Measurements from ENCODE around the gene WDR26.
"Not testable (repeated sequence)": the region's sequence is repeated elsewhere in the genome, so short reads cannot be mapped to it uniquely, and the experiment has no call there.

Gene WDR26

DNA sequence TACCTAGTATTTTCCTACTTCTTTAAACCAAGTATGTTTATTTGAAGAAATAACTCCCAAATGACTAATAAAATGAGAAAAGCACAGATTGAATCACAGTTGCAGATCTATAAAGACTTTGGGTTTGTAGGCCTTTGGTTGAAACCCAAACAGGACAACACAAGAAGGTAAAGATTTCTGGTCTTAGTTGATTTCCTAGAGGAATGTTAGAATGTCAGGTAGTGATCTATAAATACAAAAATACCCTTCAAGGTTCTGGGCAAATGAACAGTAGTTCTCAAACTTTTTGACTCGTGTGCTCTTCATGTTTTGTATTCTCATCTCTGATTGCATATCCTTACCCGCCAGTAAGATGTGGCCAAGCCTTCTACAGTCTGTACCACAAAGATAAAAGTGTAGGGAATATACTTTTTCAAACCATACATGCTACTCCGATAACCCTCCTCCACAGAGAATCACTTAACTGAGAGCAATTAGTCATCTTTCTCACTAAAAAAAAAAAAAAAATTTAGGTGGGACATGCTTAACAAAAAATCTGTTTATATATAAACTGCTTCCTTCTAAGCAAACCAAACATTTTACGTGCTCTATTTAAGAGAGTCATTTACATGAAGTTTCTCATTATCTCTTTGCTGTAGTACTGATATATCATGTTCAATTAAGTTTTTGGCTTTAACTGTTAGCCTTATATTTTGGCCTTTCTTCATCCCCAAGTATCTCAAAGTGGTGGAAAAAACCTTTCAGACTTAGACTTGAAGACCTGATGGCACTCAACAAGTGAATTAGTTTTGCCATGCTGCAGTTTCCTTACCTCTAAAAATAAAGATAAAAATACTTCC lies 42.0 kb downstream of the WDR26 start:
- ATAC-seq, result peak; percentile 73
- DNase-seq, result no peak

DNA sequence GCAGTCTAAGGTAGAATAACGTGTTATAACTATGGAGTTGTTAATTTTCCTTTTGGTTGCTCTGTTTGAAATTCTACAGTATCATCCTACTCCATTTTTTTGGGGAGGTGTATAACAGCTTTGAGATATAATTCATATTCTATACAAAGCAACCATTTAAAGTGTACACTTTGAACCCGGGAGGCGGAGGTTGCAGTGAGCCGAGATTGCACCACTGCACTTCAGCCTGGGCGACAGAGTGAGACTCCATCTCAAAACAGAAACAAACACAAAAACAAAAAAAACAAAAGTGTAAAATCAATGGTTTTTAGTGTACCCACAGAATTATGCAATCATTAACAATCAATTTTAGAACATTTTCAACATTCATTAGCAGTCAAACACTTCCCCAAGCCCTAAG lies 44.1 kb downstream of the WDR26 start:
- DNase-seq (no peak), ATAC-seq (no peak)

- DNase-seq, result no peak
- no peak for ATAC-seq
Observed at GRCh38 chr1:224387943-224388342, 46.7 kb downstream of the WDR26 start.

DNA sequence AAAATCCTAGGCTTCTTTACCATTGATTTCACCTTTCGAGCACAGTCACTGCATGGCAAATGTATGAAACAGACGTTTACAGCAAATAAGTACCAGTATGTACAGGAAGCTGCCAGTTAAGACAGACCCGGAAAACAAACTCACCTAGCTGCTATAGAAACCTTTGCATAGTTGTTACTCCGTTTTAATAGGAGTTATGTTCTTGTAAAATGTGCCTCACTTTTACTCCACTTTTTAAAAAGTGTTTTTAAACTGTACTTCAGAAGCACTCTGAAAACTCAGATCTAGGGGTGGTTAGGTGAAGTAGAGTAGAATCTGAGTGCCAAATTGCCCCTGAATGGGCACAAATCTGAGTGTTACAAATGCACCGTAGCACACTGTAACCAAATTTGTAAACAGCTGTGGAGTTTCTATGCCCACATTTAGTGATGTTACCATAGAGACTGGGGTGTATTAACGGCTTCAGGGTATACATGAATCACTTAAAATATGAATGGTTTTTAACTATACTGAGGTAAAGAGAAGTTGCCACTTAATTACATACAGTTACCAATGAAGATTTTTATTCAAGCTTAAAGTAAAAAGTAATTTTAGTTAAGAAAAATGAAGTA lies 47.2 kb downstream of the WDR26 start:
- ATAC-seq, result peak; percentile 55

DNA sequence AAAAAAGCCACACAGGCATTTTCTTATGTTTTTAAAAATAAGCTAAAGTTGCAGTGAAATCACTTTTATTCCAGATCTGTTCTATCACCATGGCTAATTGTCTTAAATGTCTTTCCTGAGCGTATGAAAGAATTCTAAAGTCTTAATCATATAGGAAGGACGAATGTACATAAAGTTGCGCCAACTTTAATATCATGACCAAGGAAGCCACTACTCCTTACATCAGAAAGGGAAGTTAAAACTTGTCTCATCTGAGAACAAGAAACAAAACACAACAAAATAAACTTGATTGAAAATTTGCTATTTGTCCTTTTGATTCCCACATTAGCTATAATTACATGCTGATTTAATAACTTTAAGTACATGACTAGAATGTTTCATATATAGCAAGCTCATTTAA lies 51.4 kb downstream of the WDR26 start:
- no peak for ATAC-seq
- no peak for DNase-seq

More for the DNA sequence above, 47.2 kb downstream of the WDR26 start:
- DNase-seq, result no peak

DNA sequence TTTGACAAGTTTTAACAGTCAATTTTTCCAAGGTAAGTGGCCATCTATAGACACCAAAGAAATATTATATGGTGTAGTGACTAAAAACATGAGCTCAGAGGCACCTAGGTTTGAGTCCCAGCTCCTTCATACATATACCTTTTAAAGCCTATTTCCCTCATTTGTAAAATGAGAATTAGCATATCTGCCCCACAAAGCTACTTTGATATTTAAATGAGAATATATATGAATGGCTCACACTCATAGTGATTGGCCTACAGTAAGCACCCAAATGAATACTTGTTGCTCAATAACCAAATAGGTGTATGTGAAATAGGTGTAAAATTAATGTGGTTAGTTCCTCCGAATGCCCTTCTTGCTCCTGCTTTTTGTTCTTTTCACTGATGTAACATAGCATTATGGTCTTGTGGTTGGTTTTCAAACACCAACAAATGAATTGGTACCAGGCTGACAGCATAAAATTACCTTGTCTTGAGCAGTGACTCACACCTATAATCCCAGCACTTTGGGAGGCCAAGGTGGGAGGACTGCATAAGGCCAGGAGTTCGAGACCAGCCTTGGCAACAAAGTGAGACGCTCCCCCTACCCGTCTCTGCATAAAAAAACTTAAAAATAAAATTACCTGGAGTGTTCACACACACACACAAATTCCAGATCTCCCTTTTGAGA lies 52.6 kb downstream of the WDR26 start:
- peak; percentile 85 for ATAC-seq
- DNase-seq, result peak; percentile 47

DNA sequence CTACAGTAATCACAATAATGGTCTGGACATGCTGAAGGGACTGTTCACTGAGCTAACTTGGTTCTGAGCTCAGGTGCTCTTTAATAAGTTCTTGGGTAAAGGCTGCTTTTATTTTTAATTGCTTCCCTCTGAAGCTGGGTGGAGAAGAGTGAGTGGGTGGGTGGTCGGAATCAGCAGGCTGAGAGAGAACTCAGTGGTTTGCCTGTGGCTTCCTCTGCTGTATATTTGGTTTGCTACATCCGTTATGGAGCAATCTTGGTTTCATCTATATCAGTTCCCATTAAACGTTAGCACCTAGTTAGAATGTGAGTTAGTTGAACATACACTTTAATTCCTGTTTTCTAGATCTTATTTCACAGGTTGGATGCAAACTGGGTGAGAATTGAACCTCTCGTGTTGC lies 54.6 kb downstream of the WDR26 start:
- ATAC-seq (peak; percentile 22), DNase-seq (peak; percentile 64)

DNA sequence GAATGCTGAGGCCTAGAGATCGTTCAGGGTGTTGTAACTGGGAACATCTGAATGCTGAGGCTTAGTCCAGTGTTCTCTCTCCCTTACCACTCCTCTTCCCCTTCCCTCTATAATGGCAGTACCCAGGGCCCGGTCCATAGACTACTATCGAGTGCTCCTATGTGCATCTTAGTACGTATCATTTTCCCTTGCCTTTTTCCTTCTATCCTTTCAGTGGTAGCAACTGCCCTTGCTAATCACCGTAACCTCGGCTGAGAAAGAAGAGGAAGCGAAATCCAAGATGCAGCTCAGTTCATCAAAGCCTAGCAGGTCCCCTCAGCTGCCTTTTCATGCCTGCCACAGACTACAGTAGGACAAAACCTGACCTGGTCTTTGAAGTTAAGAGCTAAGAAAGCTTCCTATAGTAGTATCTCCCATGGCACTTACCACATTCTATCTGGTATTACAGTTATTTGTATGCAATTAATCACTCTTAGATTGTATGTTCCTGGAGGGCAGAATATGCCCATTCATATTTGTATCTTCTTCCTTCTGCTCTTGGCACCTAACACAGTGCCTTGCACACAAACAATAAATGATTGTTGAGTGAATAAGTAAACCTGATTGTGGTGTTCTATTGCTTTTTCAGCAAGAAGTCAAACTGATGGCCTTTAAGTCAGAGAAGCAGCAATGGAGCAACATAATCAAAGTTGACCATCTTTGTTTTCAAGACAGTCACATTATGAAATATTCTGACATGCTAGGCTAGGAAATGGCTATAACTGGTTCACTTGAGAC lies 55.6 kb downstream of the WDR26 start:
- ATAC-seq (no peak), DNase-seq (no peak)

DNA sequence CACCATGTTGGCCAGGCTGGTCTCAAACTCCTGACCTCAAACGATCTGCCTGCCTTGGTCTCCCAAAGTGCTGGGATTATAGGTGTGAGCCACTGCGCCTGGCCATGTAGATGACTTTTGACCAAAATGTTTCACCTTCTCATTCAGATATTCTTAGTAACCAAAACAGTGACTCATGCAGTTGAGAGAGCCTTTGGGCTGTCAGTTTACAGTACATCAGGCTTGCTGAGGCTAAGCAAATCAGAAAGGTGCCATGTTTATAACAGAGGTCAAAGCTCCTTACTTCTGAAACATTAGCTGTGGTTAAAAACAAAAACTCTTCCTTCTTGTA lies 57.0 kb downstream of the WDR26 start:
- ATAC-seq (peak; percentile 68), DNase-seq (peak; percentile 34)

DNA sequence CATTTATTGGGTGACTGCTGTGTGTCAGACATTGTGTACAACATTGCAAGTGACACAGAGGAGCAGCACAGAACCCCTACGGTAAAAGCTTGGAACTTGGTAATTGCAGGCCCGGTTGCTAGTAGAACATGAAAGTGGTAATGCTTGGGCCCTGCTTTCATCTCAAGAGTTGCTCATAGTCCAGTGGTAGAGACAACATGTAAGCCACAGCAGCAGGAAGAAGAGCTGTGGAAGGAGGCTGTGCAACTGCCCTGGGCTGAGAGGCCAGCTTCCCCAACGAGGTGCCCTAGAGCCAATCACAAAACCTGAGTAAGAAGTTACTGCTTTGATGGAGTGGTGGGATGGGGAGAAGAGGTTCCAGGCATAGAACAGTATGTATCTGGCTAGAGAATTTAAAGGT lies 59.5 kb downstream of the WDR26 start:
- DNase-seq (no peak), ATAC-seq (no peak)

- ATAC-seq, result no peak
- no peak for DNase-seq
Observed at GRCh38 chr1:224373008-224373590, 61.5 kb downstream of the WDR26 start.

GRCh38 chr1:224368409-224368808 lies 66.2 kb downstream of the WDR26 start:
- DNase-seq, result no peak
- ATAC-seq, result peak; percentile 84

DNA sequence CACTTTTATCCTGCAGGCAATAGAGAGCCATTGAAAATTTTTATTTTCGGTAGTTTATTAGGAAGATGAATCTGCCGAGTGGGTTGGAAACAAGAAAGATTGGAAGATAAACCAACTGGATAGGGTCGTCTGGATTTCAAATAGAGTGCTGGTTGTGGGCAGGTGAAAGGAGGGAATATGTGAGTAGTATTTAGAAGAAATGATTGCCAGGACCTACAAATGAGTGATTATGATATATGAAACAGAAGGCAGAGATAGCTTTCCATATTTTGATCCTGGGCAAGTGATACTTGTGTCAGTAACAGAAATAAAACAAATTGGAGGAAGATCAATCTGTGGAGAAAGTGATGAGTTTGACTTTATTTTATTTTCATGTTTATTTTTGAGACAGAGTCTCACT lies 75.4 kb downstream of the WDR26 start:
- DNase-seq (no peak), ATAC-seq (no peak)

DNA sequence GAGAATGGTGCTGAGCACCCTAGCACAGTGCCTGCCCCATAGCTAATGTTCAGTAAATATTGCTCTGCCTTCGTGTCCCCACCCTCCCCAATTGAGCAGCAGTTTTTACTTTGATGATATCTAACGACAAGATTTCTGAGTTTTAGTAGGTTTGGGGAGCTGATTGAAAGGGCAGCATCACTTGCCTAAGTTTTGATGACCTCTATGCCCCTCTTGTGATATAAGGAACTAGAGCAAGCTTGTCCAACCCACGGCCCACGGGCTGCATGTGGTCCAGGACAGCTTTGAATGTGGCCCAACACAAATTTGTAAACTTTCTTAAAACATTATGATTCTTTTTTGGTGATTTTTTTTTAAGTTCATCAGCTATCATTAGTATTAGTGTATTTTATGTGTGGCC lies 76.4 kb downstream of the WDR26 start:
- DNase-seq, result no peak
- no peak for ATAC-seq

- DNase-seq (no peak), ATAC-seq (no peak)
Observed at GRCh38 chr1:224357626-224358124, 76.9 kb downstream of the WDR26 start.

GRCh38 chr1:224356685-224357625 lies 77.6 kb downstream of the WDR26 start, which contains the start of gene CNIH4:
Gene CNIH4, plus strand, starts transcription at chr1:224356879. Its CDS starts 46 bp downstream, at chr1:224356925.
- ATAC-seq (peak; percentile 98), DNase-seq (peak; percentile 90)

DNA sequence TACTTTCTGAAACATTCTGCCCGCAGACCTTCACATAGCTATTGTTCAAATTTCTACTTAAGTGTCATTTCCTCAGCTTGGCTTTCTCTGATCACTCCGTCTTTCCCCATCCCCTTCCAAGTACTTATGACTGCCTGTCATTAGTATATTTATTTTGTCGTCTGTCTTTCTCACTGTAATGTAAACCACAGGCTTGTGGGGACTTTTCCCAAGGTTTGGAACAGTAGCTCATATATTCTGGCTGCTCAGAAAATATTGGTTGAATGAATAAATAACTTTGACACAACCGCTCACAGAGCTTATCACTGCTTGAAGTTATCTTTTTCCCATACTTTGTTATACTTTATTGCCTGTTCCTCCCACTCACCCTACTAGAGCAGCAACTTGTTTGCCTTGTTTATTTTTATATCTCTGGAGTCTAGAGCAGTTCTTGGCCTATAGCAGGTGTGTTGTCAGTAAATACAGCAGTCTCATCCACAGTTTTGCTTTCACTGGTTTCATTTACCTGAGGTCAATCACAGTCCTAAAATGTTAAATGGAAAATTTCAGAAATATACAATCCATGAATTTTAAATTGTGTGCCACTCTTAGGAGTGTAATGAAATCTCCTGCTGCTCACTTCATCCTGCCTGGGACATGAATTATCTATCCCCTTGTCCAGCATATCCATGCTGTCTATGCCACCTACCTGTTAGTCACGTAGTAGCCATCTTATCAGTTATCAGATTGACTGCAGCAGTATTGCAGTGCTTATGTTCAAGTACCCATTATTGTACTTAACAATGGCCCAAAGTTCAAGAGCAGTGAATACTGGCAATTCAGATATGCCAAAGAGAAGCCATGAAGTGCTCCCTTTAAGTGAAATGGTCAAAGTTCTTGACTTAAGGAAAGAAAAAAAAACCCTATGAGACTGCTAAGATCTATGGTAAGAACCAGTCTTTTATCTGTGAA lies 80.3 kb downstream of the WDR26 start:
- DNase-seq (no peak), ATAC-seq (no peak)

DNA sequence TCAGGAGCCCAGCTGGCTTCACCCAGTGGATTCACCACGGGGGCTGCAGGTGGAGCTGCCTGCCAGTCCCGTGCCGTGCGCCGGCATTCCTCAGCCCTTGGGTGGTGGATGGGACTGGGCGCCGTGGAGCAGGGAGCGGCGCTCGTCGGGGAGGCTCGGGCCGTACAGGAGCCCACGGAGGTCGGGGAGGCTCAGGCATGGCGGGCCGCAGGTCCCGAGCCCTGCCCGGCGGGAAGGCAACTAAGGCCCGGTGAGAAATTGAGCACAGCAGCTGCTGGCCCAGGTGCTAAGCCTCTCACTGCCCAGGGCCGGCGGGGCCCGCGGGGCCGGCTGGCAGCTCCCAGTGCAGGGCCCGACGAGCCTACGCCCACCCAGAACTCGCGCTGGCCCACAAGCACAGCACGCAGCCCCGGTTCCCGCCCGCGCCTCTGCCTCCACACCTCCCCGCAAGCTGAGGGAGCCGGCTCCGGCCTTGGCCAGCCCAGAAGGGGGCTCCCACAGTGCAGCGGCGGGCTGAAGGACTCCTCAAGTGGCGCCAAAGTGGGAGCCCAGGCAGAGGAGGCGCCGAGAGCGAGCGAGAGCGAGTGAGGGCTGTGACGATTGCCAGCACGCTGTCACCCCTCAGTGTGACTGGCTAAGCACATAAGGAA lies 82.0 kb downstream of the WDR26 start:
- not testable (repeated sequence) for ATAC-seq

GRCh38 chr1:224349716-224350115 lies 84.9 kb downstream of the WDR26 start:
- ATAC-seq, DNase-seq: not testable (repeated sequence)

More for the DNA sequence above, 82.0 kb downstream of the WDR26 start:
- DNase-seq, result not testable (repeated sequence)
